HCT116 (cell line): ENCODE data around the gene HMCN2. TPM values are rescaled to one million over a fixed set of nuclear protein-coding genes. Genes with fewer than 3 reads are reported as not detected.

Experiments used
- ATAC-seq: fragments of 200-7000 bp; cut with Tn5 transposase; 2 replicates; pipeline ENCODE4 v1.9.1; 2020; ENCODE audit warnings: mild to moderate bottlenecking, moderate library complexity
- BruUV-seq: library from RNA; stranded (reverse); fragments of 400-500 nt; replicated peaks from 2 replicates; lab custom pipeline; 2021; lab: Mats Ljungman, UMichigan
- CTCF ChIA-PET: fragments of 300-600 bp; sonication (Branson Sonifier 250); formaldehyde crosslinking; loops from one replicate; lab custom pipeline; 2021; ENCODE audit warnings: antibody characterized with exemption; lab: Charles Lee
- POLR2A ChIA-PET: fragments of 300-600, 350-600 bp; sonication (Branson Sonifier 250); formaldehyde crosslinking; loops from one replicate; lab custom pipeline; 2021; ENCODE audit warnings: antibody characterized with exemption; lab: Charles Lee
- RAD21 ChIA-PET, 2 experiments: fragments of 300-600 bp; sonication (Branson Sonifier 250); formaldehyde crosslinking; loops; one replicate each; lab custom pipeline; 2023; ENCODE audit warnings: low total read pairs in 2 of 2; ENCODE audit not compliant: uncharacterized antibody in 2 of 2, unreplicated experiment in 2 of 2, low non-redundant PET in 1 of 2; lab: Charles Lee
- DNase-seq: peaks from one replicate; pipeline ENCODE4 v3.0.0-alpha.2; 2010; ENCODE audit warnings: low read depth, low spot score
- H2AFZ ChIP-seq: fragments of 200-600 bp; shearing (Covaris generic), sonication (generic); 2 replicates; pipeline ENCODE4 v1.6.1; 2017; ENCODE audit warnings: low read depth, mixed run types, mixed read lengths, antibody characterized with exemption, low read length; ENCODE audit not compliant: poor library complexity, severe bottlenecking
- H3K27ac ChIP-seq: 2 replicates; pipeline ENCODE4 v1.5.1; 2012; ENCODE audit warnings: low read depth, low read length
- H3K27me3 ChIP-seq: fragments of 200-600 bp; sonication (generic); 2 replicates; pipeline ENCODE4 v1.6.1; 2016; ENCODE audit warnings: mixed run types, low read length, mixed read lengths; ENCODE audit not compliant: insufficient read depth
- H3K36me3 ChIP-seq, 2 experiments: fragments of 200-500 bp in 1 of 2; fragments of 200-600 bp in 1 of 2; sonication (Bioruptor generic) in 1 of 2; sonication (generic) in 1 of 2; 2 replicates each; pipeline versions ENCODE4 v1.5.1 to v1.6.1; 2014 to 2016; ENCODE audit warnings: low read length in 2 of 2, inconsistent platforms in 1 of 2, mixed read lengths in 1 of 2, mixed run types in 1 of 2; ENCODE audit not compliant: insufficient read depth in 2 of 2, control insufficient read depth in 1 of 2
- H3K4me1 ChIP-seq, 2 experiments: fragments of 200-600 bp in 1 of 2; sonication (generic) in 1 of 2; 2 replicates each; pipeline versions ENCODE4 v1.5.1 to v1.6.1; 2012 to 2017; ENCODE audit warnings: low read length in 2 of 2, inconsistent platforms in 1 of 2, mild to moderate bottlenecking in 1 of 2, mixed read lengths in 1 of 2, mixed run types in 1 of 2, moderate library complexity in 1 of 2; ENCODE audit not compliant: insufficient read depth in 2 of 2, control insufficient read depth in 1 of 2
- H3K4me2 ChIP-seq: fragments of 200-600 bp; sonication (generic); 2 replicates; pipeline ENCODE4 v1.6.1; 2017; ENCODE audit warnings: mixed run types, low read length, mixed read lengths
- H3K4me3 ChIP-seq, 2 experiments: fragments of 200-600 bp in 1 of 2; sonication (generic) in 1 of 2; replicated peaks in 1 of 2; 2 replicates each; pipeline ENCODE4 v1.5.1; 2011 to 2016; ENCODE audit warnings: low read length in 2 of 2, control low read depth in 1 of 2, low read depth in 1 of 2, mild to moderate bottlenecking in 1 of 2, mixed read lengths in 1 of 2, mixed run types in 1 of 2
- H3K79me2 ChIP-seq: fragments of 200-600 bp; sonication (generic); 2 replicates; pipeline ENCODE4 v1.6.1; 2017; ENCODE audit warnings: mild to moderate bottlenecking, mixed run types, low read length, moderate library complexity, mixed read lengths; ENCODE audit not compliant: insufficient read depth
- H3K9ac ChIP-seq: fragments of 200-600 bp; sonication (generic); 2 replicates; pipeline ENCODE4 v1.6.1; 2016; ENCODE audit warnings: low read length, mixed read lengths
- H3K9me2 ChIP-seq: fragments of 200-600 bp; sonication (generic), shearing (Covaris generic); 2 replicates; pipeline ENCODE4 v1.6.1; 2017; ENCODE audit warnings: mixed run types, mild to moderate bottlenecking, moderate library complexity; ENCODE audit not compliant: insufficient read depth
- H3K9me3 ChIP-seq, 2 experiments: fragments of 200-500 bp in 1 of 2; fragments of 200-600 bp in 1 of 2; sonication (Bioruptor generic) in 1 of 2; sonication (generic) in 1 of 2; 2 replicates each; pipeline ENCODE4 v1.6.1; 2014 to 2017; ENCODE audit warnings: low read length in 2 of 2, mixed read lengths in 2 of 2, inconsistent platforms in 1 of 2, low read depth in 1 of 2, mild to moderate bottlenecking in 1 of 2, mixed run types in 1 of 2, moderate library complexity in 1 of 2; ENCODE audit not compliant: control insufficient read depth in 1 of 2, insufficient read depth in 1 of 2
- H4K20me1 ChIP-seq: fragments of 200-600 bp; sonication (generic), shearing (Covaris generic); 2 replicates; pipeline ENCODE4 v1.6.1; 2017; ENCODE audit warnings: mixed run types, mild to moderate bottlenecking, moderate library complexity; ENCODE audit not compliant: insufficient read depth
- ATF3 ChIP-seq: IDR thresholded peaks from 2 replicates; pipeline ENCODE4 v1.6.1; 2012
- CBX3 ChIP-seq: IDR thresholded peaks from 2 replicates; pipeline ENCODE4 v1.6.1; 2012; ENCODE audit warnings: low read depth
- CEBPB ChIP-seq: IDR thresholded peaks from 2 replicates; pipeline ENCODE4 v1.6.1; 2012; ENCODE audit warnings: low read depth
- CTCF ChIP-seq, 3 experiments: fragments of 200-600 bp in 1 of 3; sonication (generic) in 1 of 3; IDR thresholded peaks in 2 of 3; conservative IDR thresholded peaks in 1 of 3; 2 replicates each; pipeline ENCODE4 v1.5.1; 2012 to 2017; ENCODE audit warnings: low read depth in 2 of 3, low read length in 2 of 3, antibody characterized with exemption in 1 of 3, borderline replicate concordance in 1 of 3, control low read depth in 1 of 3, mild to moderate bottlenecking in 1 of 3, mixed read lengths in 1 of 3, mixed run types in 1 of 3, moderate library complexity in 1 of 3; ENCODE audit not compliant: insufficient read depth in 1 of 3
- EGR1 ChIP-seq: IDR thresholded peaks from 2 replicates; pipeline ENCODE4 v1.6.1; 2012; ENCODE audit warnings: low read depth
- EZH2phosphoT487 ChIP-seq: fragments of 200-600 bp; IDR thresholded peaks from 2 replicates; pipeline ENCODE4 v1.6.1; 2018; ENCODE audit warnings: antibody characterized with exemption, borderline replicate concordance
- FOSL1 ChIP-seq: IDR thresholded peaks from 2 replicates; pipeline ENCODE4 v1.6.1; 2012; ENCODE audit warnings: low read depth
- JUND ChIP-seq: IDR thresholded peaks from 2 replicates; pipeline ENCODE4 v1.6.1; 2012
- POLR2A ChIP-seq: IDR thresholded peaks from 2 replicates; pipeline ENCODE4 v1.7.0; 2011; ENCODE audit warnings: borderline replicate concordance; ENCODE audit not compliant: insufficient read depth, insufficient read length; ENCODE audit errors: extremely low read depth
- POLR2AphosphoS5 ChIP-seq: IDR thresholded peaks from 2 replicates; pipeline ENCODE4 v1.6.1; 2011; ENCODE audit warnings: mild to moderate bottlenecking, low read depth, low read length, moderate library complexity
- RAD21 ChIP-seq: IDR thresholded peaks from 2 replicates; pipeline ENCODE4 v1.6.1; 2012; ENCODE audit warnings: low read depth, mild to moderate bottlenecking
- SIN3A ChIP-seq: IDR thresholded peaks from 2 replicates; pipeline ENCODE4 v1.6.1; 2012; ENCODE audit warnings: low read depth
- SP1 ChIP-seq: IDR thresholded peaks from 2 replicates; pipeline ENCODE4 v1.6.1; 2012; ENCODE audit warnings: low read depth
- SRF ChIP-seq: IDR thresholded peaks from 2 replicates; pipeline ENCODE4 v1.6.1; 2012; ENCODE audit warnings: low read depth
- TCF7L2 ChIP-seq: IDR thresholded peaks from 2 replicates; pipeline ENCODE4 v1.7.0; 2011; ENCODE audit warnings: borderline replicate concordance, inconsistent platforms; ENCODE audit not compliant: insufficient read depth, insufficient read length; ENCODE audit errors: extremely low read depth
- YY1 ChIP-seq: IDR thresholded peaks from 2 replicates; pipeline ENCODE4 v1.6.1; 2011; ENCODE audit warnings: low read length, low read depth, moderate library complexity, mild to moderate bottlenecking; ENCODE audit not compliant: insufficient replicate concordance; ENCODE audit errors: extremely low read depth
- ZNF274 ChIP-seq: fragments of 200-500 bp; sonication (Bioruptor generic); IDR thresholded peaks from 2 replicates; pipeline ENCODE4 v1.6.1; 2014; ENCODE audit warnings: mild to moderate bottlenecking, low read depth, low read length, inconsistent platforms
- intact Hi-C: fragments of 100-400 bp; cut with micrococcal nuclease; formaldehyde crosslinking; loops from 2 replicates; pipeline ENCODE4 v1.10.0; 2022
- total RNA-seq: library from RNA; stranded (reverse); gene quantifications from one replicate; pipeline ENCODE4 v1.2.1, GENCODE V29; 2021; ENCODE audit not compliant: unreplicated experiment
- TF ChIP-seq, protein P1 (sequence below): IDR thresholded peaks from 2 replicates; pipeline ENCODE4 v1.6.1; 2011; ENCODE audit warnings: mild to moderate bottlenecking, low read length, moderate library complexity; ENCODE audit not compliant: insufficient replicate concordance; ENCODE audit errors: extremely low read depth
- TF ChIP-seq, protein P2 (sequence below): IDR thresholded peaks from 2 replicates; pipeline ENCODE4 v1.6.1; 2012; ENCODE audit warnings: low read depth
- TF ChIP-seq, protein P3 (sequence below): IDR thresholded peaks from 2 replicates; pipeline ENCODE4 v1.6.1; 2012

The HMCN2 gene
- total RNA-seq, 1 experiment from 2014 or later, result 0.22 TPM

- no peak overlapping the region for H3K4me2 ChIP-seq
- ChIA-PET CTCF (interaction anchor here (1.2 kb wide), 1 partner anchor 245 kb away, joined by 3 read pairs; the partner anchor contains the start of gene EXOSC2), RAD21 (no interaction called here)
These were observed 182.6 kb downstream of the HMCN2 start for GRCh38 chr9:130448035-130448624.

More at GRCh38 chr9:130448035-130448624, 182.6 kb downstream of the HMCN2 start:
- H3K27ac ChIP-seq, result no peak overlapping the region
- H3K9me3 ChIP-seq, result no peaks in the 10 kb centered on the region
- TF ChIP-seq FOSL1 (no peak), POLR2A (no peak), SP1 (no peak), EZH2phosphoT487 (no peak), SIN3A (no peak), CBX3 (no peak), POLR2AphosphoS5 (no peak), SRF (no peak), EGR1 (no peak), ZNF274 (no peak), RAD21 (no peak), JUND (no peak), TCF7L2 (no peak), ATF3 (no peak), YY1 (no peak), CTCF (IDR thresholded peaks at IDR 0.05 in 2 of 3, conservative IDR thresholded peaks at IDR 0.05 in 1 of 3; ENCODE audit: borderline replicate concordance in 1 of 3, insufficient read depth in 1 of 3, low read depth in 2 of 3, low read length in 2 of 3) (no peak), CEBPB (no peak)
- TF ChIP-seq, protein P1, sequence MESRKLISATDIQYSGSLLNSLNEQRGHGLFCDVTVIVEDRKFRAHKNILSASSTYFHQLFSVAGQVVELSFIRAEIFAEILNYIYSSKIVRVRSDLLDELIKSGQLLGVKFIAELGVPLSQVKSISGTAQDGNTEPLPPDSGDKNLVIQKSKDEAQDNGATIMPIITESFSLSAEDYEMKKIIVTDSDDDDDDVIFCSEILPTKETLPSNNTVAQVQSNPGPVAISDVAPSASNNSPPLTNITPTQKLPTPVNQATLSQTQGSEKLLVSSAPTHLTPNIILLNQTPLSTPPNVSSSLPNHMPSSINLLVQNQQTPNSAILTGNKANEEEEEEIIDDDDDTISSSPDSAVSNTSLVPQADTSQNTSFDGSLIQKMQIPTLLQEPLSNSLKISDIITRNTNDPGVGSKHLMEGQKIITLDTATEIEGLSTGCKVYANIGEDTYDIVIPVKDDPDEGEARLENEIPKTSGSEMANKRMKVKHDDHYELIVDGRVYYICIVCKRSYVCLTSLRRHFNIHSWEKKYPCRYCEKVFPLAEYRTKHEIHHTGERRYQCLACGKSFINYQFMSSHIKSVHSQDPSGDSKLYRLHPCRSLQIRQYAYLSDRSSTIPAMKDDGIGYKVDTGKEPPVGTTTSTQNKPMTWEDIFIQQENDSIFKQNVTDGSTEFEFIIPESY, result no peak
- TF ChIP-seq, protein P2, sequence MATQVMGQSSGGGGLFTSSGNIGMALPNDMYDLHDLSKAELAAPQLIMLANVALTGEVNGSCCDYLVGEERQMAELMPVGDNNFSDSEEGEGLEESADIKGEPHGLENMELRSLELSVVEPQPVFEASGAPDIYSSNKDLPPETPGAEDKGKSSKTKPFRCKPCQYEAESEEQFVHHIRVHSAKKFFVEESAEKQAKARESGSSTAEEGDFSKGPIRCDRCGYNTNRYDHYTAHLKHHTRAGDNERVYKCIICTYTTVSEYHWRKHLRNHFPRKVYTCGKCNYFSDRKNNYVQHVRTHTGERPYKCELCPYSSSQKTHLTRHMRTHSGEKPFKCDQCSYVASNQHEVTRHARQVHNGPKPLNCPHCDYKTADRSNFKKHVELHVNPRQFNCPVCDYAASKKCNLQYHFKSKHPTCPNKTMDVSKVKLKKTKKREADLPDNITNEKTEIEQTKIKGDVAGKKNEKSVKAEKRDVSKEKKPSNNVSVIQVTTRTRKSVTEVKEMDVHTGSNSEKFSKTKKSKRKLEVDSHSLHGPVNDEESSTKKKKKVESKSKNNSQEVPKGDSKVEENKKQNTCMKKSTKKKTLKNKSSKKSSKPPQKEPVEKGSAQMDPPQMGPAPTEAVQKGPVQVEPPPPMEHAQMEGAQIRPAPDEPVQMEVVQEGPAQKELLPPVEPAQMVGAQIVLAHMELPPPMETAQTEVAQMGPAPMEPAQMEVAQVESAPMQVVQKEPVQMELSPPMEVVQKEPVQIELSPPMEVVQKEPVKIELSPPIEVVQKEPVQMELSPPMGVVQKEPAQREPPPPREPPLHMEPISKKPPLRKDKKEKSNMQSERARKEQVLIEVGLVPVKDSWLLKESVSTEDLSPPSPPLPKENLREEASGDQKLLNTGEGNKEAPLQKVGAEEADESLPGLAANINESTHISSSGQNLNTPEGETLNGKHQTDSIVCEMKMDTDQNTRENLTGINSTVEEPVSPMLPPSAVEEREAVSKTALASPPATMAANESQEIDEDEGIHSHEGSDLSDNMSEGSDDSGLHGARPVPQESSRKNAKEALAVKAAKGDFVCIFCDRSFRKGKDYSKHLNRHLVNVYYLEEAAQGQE, result no peak
- TF ChIP-seq, protein P3, sequence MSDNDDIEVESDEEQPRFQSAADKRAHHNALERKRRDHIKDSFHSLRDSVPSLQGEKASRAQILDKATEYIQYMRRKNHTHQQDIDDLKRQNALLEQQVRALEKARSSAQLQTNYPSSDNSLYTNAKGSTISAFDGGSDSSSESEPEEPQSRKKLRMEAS, result no peak
- TF ChIP-seq, all 23 proteins: peak for 0
- no peak for ATAC-seq
- Histone ChIP-seq H3K27me3 (no peaks in the 10 kb centered on the region), H3K79me2 (no peaks in the 10 kb centered on the region), H3K9ac (no peak overlapping the region), H2AFZ (no peak overlapping the region), H3K9me2 (no peaks in the 10 kb centered on the region), H3K4me3 (no peak overlapping the region), H3K36me3 (no peaks in the 10 kb centered on the region), H4K20me1 (no peaks in the 10 kb centered on the region), H3K4me1 (peaks cover 35 to 47% of the 10 kb centered on the region in 2 experiments)
- POLR2A ChIA-PET, result interaction anchor here (1.5 kb wide), 2 partner anchors 21 to 245 kb away, joined by 3 to 4 read pairs; partner anchors contain the start of gene EXOSC2
- intact Hi-C loops, result no loop called here
- BruUV-seq, result no TSS peak
- no peak for DNase-seq
